Left ventricle myocardium superior (tissue), 1 donor: ENCODE data around the gene SLC22A23. TPM values are rescaled to one million over a fixed set of nuclear protein-coding genes. Genes with fewer than 3 reads are reported as not detected.

ENCODE experiments used
- ATAC-seq: fragments of 200-7000 bp; cut with Tn5 transposase; one replicate; pipeline ENCODE4 v1.9.1; 2020; ENCODE audit warnings: mild to moderate bottlenecking, moderate library complexity
- DNase-seq: peaks from one replicate; pipeline ENCODE4 v3.0.0-alpha.2; 2020
- intact Hi-C: fragments of 100-400 bp; cut with micrococcal nuclease; formaldehyde crosslinking; loops from one replicate; pipeline ENCODE4 v1.11.0; 2022
- total RNA-seq: library from RNA; stranded (reverse); fragmentation: NEBNext Ultra II Directional; extraction: Animal tissue kit (Norgen Biotek cat#: 25700); gene quantifications from one replicate; pipeline ENCODE4 v1.2.1, GENCODE V29; 2021
- donor health status: DM: no; HTN: yes; CAD: no; lungs with severe emphysema.

SLC22A23 gene
- total RNA-seq, 1 donor from 2014 or later = 7.1 TPM

- intact Hi-C loops = no loop called here
- no peak for ATAC-seq
- DNase-seq = no peak
Measured at GRCh38 chr6:3331971-3332370, 124.9 kb downstream of the SLC22A23 start.

- ATAC-seq = no peak
- intact Hi-C loops = no loop called here
Measured at GRCh38 chr6:3331494-3331893, 125.4 kb downstream of the SLC22A23 start.

GRCh38 chr6:3330199-3330598 lies 126.7 kb downstream of the SLC22A23 start:
- DNase-seq = no peak
- ATAC-seq = no peak
- intact Hi-C loops = no loop called here

More at GRCh38 chr6:3331494-3331893, 125.4 kb downstream of the SLC22A23 start:
- DNase-seq = no peak

GRCh38 chr6:3329393-3330051 lies 127.3 kb downstream of the SLC22A23 start:
- intact Hi-C loops = no loop called here
- DNase-seq (no peak), ATAC-seq (peak; percentile 79)

- DNase-seq = peak; percentile 62
- peak; percentile 86 for ATAC-seq
- intact Hi-C loops = no loop called here
Measured at GRCh38 chr6:3328796-3329195, 128.1 kb downstream of the SLC22A23 start.

- no peak for DNase-seq
- intact Hi-C loops = no loop called here
- no peak for ATAC-seq
Measured at GRCh38 chr6:3328145-3328544, 128.7 kb downstream of the SLC22A23 start.

- ATAC-seq (no peak), DNase-seq (no peak)
- intact Hi-C loops = no loop called here
Measured at GRCh38 chr6:3327403-3327802, 129.4 kb downstream of the SLC22A23 start.

- intact Hi-C loops = no loop called here
- DNase-seq (no peak), ATAC-seq (no peak)
Measured at GRCh38 chr6:3326981-3327380, 129.9 kb downstream of the SLC22A23 start.

GRCh38 chr6:3326184-3326971 lies 130.5 kb downstream of the SLC22A23 start:
- DNase-seq (no peak), ATAC-seq (no peak)
- intact Hi-C loops = no loop called here

GRCh38 chr6:3325210-3325609 lies 131.6 kb downstream of the SLC22A23 start:
- intact Hi-C loops = no loop called here
- ATAC-seq (no peak), DNase-seq (no peak)

- DNase-seq (no peak), ATAC-seq (peak; percentile 32)
- intact Hi-C loops = no loop called here
Measured at GRCh38 chr6:3324262-3324942, 132.4 kb downstream of the SLC22A23 start.

- intact Hi-C loops = no loop called here
- ATAC-seq = no peak
- DNase-seq = no peak
Measured at GRCh38 chr6:3323696-3324261, 133.1 kb downstream of the SLC22A23 start.

GRCh38 chr6:3323148-3323547 lies 133.7 kb downstream of the SLC22A23 start:
- no peak for DNase-seq
- no peak for ATAC-seq
- intact Hi-C loops = no loop called here

- ATAC-seq = no peak
- DNase-seq = no peak
- intact Hi-C loops = no loop called here
Measured at GRCh38 chr6:3322366-3322890, 134.4 kb downstream of the SLC22A23 start.

- DNase-seq = no peak
- intact Hi-C loops = no loop called here
- ATAC-seq = no peak
Measured at GRCh38 chr6:3321875-3322274, 135.0 kb downstream of the SLC22A23 start.

GRCh38 chr6:3321042-3321441 lies 135.8 kb downstream of the SLC22A23 start:
- no peak for ATAC-seq
- no peak for DNase-seq
- intact Hi-C loops = no loop called here

GRCh38 chr6:3320238-3320811 lies 136.5 kb downstream of the SLC22A23 start:
- ATAC-seq = no peak
- intact Hi-C loops = no loop called here
- no peak for DNase-seq

GRCh38 chr6:3319610-3320200 lies 137.1 kb downstream of the SLC22A23 start:
- intact Hi-C loops = no loop called here
- no peak for DNase-seq
- ATAC-seq = no peak
